IMR-90 (cell line): Measurements from ENCODE around the gene RNF43. TPM values are rescaled to one million over a fixed set of nuclear protein-coding genes. Genes with fewer than 3 reads are reported as not detected.

Experiments
- ATAC-seq: fragments of 200-7000 bp; cut with Tn5 transposase; 2 replicates; pipeline ENCODE4 v1.9.1; 2020; ENCODE audit warnings: low read depth, mild to moderate bottlenecking, moderate library complexity
- BruUV-seq: library from RNA; stranded (reverse); fragments of 400-500 nt; replicated peaks from 2 replicates; lab custom pipeline; 2021; lab: Mats Ljungman, UMichigan
- CTCF ChIA-PET: fragments of 300-600 bp; formaldehyde crosslinking; extraction: SDS; loops from one replicate; lab custom pipeline; 2021; ENCODE audit warnings: antibody characterized with exemption; lab: Yijun Ruan, JAX
- POLR2A ChIA-PET: fragments of 300-600 bp; sonication (Branson Sonifier 250); formaldehyde crosslinking; loops from one replicate; lab custom pipeline; 2022; ENCODE audit warnings: antibody characterized with exemption; ENCODE audit not compliant: unreplicated experiment; lab: Charles Lee
- DNase-seq: peaks from one replicate; pipeline ENCODE4 v3.0.0; 2013
- H2AFZ ChIP-seq: replicated peaks from 2 replicates; pipeline ENCODE3; 2013; ENCODE audit warnings: low read length, mild to moderate bottlenecking; ENCODE audit not compliant: poor library complexity
- H2AK5ac ChIP-seq: 2 replicates; pipeline ENCODE4 v1.6.1; 2013; ENCODE audit warnings: low read depth, low read length, inconsistent platforms
- H2AK9ac ChIP-seq: replicated peaks from 2 replicates; pipeline ENCODE3; 2013; ENCODE audit warnings: mild to moderate bottlenecking, low read depth, low read length, moderate library complexity; ENCODE audit not compliant: poor library complexity
- H2BK120ac ChIP-seq: 2 replicates; pipeline ENCODE4 v1.6.1; 2013; ENCODE audit warnings: low read depth, low read length, inconsistent platforms
- H2BK15ac ChIP-seq: 3 replicates; pipeline ENCODE4 v1.6.1; 2013; ENCODE audit warnings: low read depth, low read length, inconsistent platforms
- H2BK20ac ChIP-seq: 2 replicates; pipeline ENCODE4 v1.6.1; 2013; ENCODE audit warnings: low read depth, mild to moderate bottlenecking, inconsistent platforms, low read length, moderate library complexity
- H2BK5ac ChIP-seq: 2 replicates; pipeline ENCODE4 v1.6.1; 2013; ENCODE audit warnings: mild to moderate bottlenecking, low read depth, low read length, inconsistent platforms; ENCODE audit not compliant: poor library complexity, severe bottlenecking
- H3K14ac ChIP-seq: replicated peaks from 2 replicates; pipeline ENCODE4 v1.6.1; 2013; ENCODE audit warnings: low read depth, low read length, inconsistent platforms
- H3K18ac ChIP-seq: 2 replicates; pipeline ENCODE4 v1.6.1; 2013; ENCODE audit warnings: low read depth, low read length, control low read depth
- H3K23ac ChIP-seq: 2 replicates; pipeline ENCODE4 v1.6.1; 2013; ENCODE audit warnings: low read depth, low read length, inconsistent platforms
- H3K27ac ChIP-seq: 2 replicates; pipeline ENCODE4 v1.5.1; 2013; ENCODE audit warnings: mild to moderate bottlenecking, control low read depth, low read length; ENCODE audit not compliant: insufficient read depth
- H3K27me3 ChIP-seq: 2 replicates; pipeline ENCODE4 v1.6.1; 2013; ENCODE audit warnings: low read length; ENCODE audit not compliant: control insufficient read depth, insufficient read depth
- H3K36me3 ChIP-seq: 2 replicates; pipeline ENCODE4 v1.6.1; 2013; ENCODE audit warnings: low read length, mixed read lengths; ENCODE audit not compliant: control insufficient read depth, insufficient read depth
- H3K4ac ChIP-seq: 2 replicates; pipeline ENCODE4 v1.6.1; 2013; ENCODE audit warnings: low read depth, low read length, inconsistent platforms
- H3K4me1 ChIP-seq: 2 replicates; pipeline ENCODE4 v1.6.1; 2013; ENCODE audit warnings: low read length, mixed read lengths; ENCODE audit not compliant: control insufficient read depth, insufficient read depth
- H3K4me2 ChIP-seq: 2 replicates; pipeline ENCODE4 v1.6.1; 2013; ENCODE audit warnings: low read depth, mild to moderate bottlenecking, control low read depth, low read length, moderate library complexity
- H3K4me3 ChIP-seq: 2 replicates; pipeline ENCODE4 v1.5.1; 2013; ENCODE audit warnings: low read depth, mild to moderate bottlenecking, control low read depth, low read length, moderate library complexity; ENCODE audit not compliant: insufficient read depth
- H3K56ac ChIP-seq: 2 replicates; pipeline ENCODE4 v1.6.1; 2013; ENCODE audit warnings: low read length, inconsistent platforms; ENCODE audit not compliant: insufficient read depth; ENCODE audit errors: extremely low read depth
- H3K79me1 ChIP-seq, 2 experiments: 2 replicates each; pipeline ENCODE4 v1.6.1; 2013; ENCODE audit warnings: low read length in 2 of 2, inconsistent platforms in 1 of 2, low read depth in 1 of 2
- H3K9ac ChIP-seq: 2 replicates; pipeline ENCODE4 v1.6.1; 2013; ENCODE audit warnings: low read depth, low read length, control low read depth
- H3K9me1 ChIP-seq: 2 replicates; pipeline ENCODE4 v1.6.1; 2013; ENCODE audit warnings: low read length, inconsistent platforms; ENCODE audit not compliant: insufficient read depth
- H3K9me3 ChIP-seq: 2 replicates; pipeline ENCODE4 v1.6.1; 2013; ENCODE audit warnings: low read length; ENCODE audit not compliant: control insufficient read depth, insufficient read depth
- H4K20me1 ChIP-seq: 2 replicates; pipeline ENCODE4 v1.6.1; 2013; ENCODE audit warnings: low read length, inconsistent platforms; ENCODE audit not compliant: insufficient read depth
- H4K5ac ChIP-seq: 2 replicates; pipeline ENCODE4 v1.6.1; 2013; ENCODE audit warnings: mild to moderate bottlenecking, low read depth, low read length, control low read depth
- H4K8ac ChIP-seq, 2 experiments: 2 replicates each; pipeline ENCODE4 v1.6.1; 2013; ENCODE audit warnings: low read depth in 2 of 2, low read length in 2 of 2, control low read depth in 1 of 2, inconsistent platforms in 1 of 2
- H4K91ac ChIP-seq: 2 replicates; pipeline ENCODE4 v1.6.1; 2013; ENCODE audit warnings: low read depth, low read length, inconsistent platforms; ENCODE audit not compliant: insufficient read depth
- BHLHE40 ChIP-seq: fragments of 150-350 bp; IDR thresholded peaks from 2 replicates; pipeline ENCODE4 v1.6.1; 2016; ENCODE audit warnings: mild to moderate bottlenecking, low read depth, low read length
- CEBPB ChIP-seq: IDR thresholded peaks from 2 replicates; pipeline ENCODE4 v1.6.1; 2012; ENCODE audit warnings: low read depth, low read length, improper control_type of control experiment
- CHD1 ChIP-seq: IDR thresholded peaks from 2 replicates; pipeline ENCODE4 v1.6.1; 2012; ENCODE audit warnings: low read depth, low read length, improper control_type of control experiment
- ELK1 ChIP-seq: fragments of 150-350 bp; IDR thresholded peaks from 2 replicates; pipeline ENCODE4 v1.6.1; 2016; ENCODE audit warnings: low read depth, mild to moderate bottlenecking, low read length, moderate library complexity, borderline replicate concordance
- FOS ChIP-seq: fragments of 150-350 bp; IDR thresholded peaks from 2 replicates; pipeline ENCODE4 v1.6.1; 2016; ENCODE audit warnings: low read depth, low read length
- MAFK ChIP-seq: IDR thresholded peaks from 2 replicates; pipeline ENCODE4 v1.6.1; 2012; ENCODE audit warnings: low read depth, low read length, improper control_type of control experiment
- MAZ ChIP-seq: IDR thresholded peaks from 2 replicates; pipeline ENCODE4 v1.6.1; 2012; ENCODE audit warnings: low read depth, mild to moderate bottlenecking, low read length, improper control_type of control experiment, moderate library complexity, borderline replicate concordance
- MXI1 ChIP-seq: IDR thresholded peaks from 2 replicates; pipeline ENCODE4 v1.6.1; 2012; ENCODE audit warnings: low read depth, mild to moderate bottlenecking, low read length, moderate library complexity, borderline replicate concordance
- NFE2L2 ChIP-seq: fragments of 150-350 bp; IDR thresholded peaks from 2 replicates; pipeline ENCODE4 v1.6.1; 2016; ENCODE audit warnings: low read depth, mild to moderate bottlenecking, low read length
- POLR2A ChIP-seq: IDR thresholded peaks from 2 replicates; pipeline ENCODE4 v1.6.1; 2012; ENCODE audit warnings: mild to moderate bottlenecking, low read depth, low read length
- RAD21 ChIP-seq: IDR thresholded peaks from 2 replicates; pipeline ENCODE4 v1.6.1; 2012; ENCODE audit warnings: low read length, improper control_type of control experiment
- RCOR1 ChIP-seq: IDR thresholded peaks from 2 replicates; pipeline ENCODE4 v1.6.1; 2012; ENCODE audit warnings: mild to moderate bottlenecking, low read length, improper control_type of control experiment; ENCODE audit not compliant: insufficient replicate concordance
- RFX5 ChIP-seq: IDR thresholded peaks from 2 replicates; pipeline ENCODE4 v1.8.0; 2012; ENCODE audit warnings: low read depth, mild to moderate bottlenecking, low read length, moderate library complexity
- SMC3 ChIP-seq: fragments of 150-350 bp; IDR thresholded peaks from 2 replicates; pipeline ENCODE4 v1.6.1; 2016; ENCODE audit warnings: low read depth, mild to moderate bottlenecking, antibody characterized with exemption, low read length, moderate library complexity
- USF2 ChIP-seq: fragments of 150-350 bp; IDR thresholded peaks from 2 replicates; pipeline ENCODE4 v1.6.1; 2017; ENCODE audit warnings: mild to moderate bottlenecking, antibody characterized with exemption, low read length, low read depth
- WGBS, 2 experiments: methylation state at CpG; one replicate each; pipeline versions ENCODE4 v1.1.5 to v1.1.7; 2013; ENCODE audit warnings: missing lambda C conversion rate in 2 of 2; ENCODE audit not compliant: insufficient read length in 1 of 2; ENCODE audit errors: extremely low coverage in 2 of 2; 5-methylcytosine and 5-hydroxymethylcytosine counted together
- dilution Hi-C: fragments of 300-500 bp; cut with HindIII; formaldehyde crosslinking; loops from one replicate; pipeline ENCODE4 v1.14.3; 2018; ENCODE audit warnings: low sequenced_read_pairs; ENCODE audit not compliant: unreplicated experiment
- in situ Hi-C: fragments of 300-500 bp; cut with MboI; formaldehyde crosslinking; loops from 3 replicates; pipeline ENCODE4 v1.14.3; 2019; ENCODE audit warnings: low sequenced_read_pairs, inconsistent platforms, mixed read lengths
- intact Hi-C: fragments of 100-400 bp; cut with micrococcal nuclease; formaldehyde crosslinking; loops from 2 replicates; pipeline ENCODE4 v1.10.0; 2022
- polyA plus RNA-seq, 3 experiments: library from polyadenylated mRNA; depleted of rRNA; stranded (reverse); fragments of >200 nt; gene quantifications; 2 replicates each; pipeline ENCODE4 v1.2.3, GENCODE V29; 2012; ENCODE audit warnings: low replicate concordance in 1 of 3
- total RNA-seq: library from RNA; depleted of rRNA; stranded (reverse); fragments of >200 nt; gene quantifications from 2 replicates; pipeline ENCODE4 v1.2.3, GENCODE V29; 2012
- TF ChIP-seq, protein P1 (sequence below): conservative IDR thresholded peaks from 2 replicates; pipeline ENCODE4 v1.5.1; 2012; ENCODE audit warnings: mild to moderate bottlenecking, low read depth, low read length, improper control_type of control experiment

RNF43 gene
- total and polyA plus RNA-seq, 2 of the 4 experiments (the other 2 are of a cell fraction): under 0.01 TPM; not detected in 1

- intact Hi-C loops: no loop called here
- no peak overlapping the region for H3K9ac ChIP-seq
- H2AFZ ChIP-seq: no peak overlapping the region
- no peak overlapping the region for H4K8ac ChIP-seq
- no peaks in the 10 kb centered on the region for H3K9me3 ChIP-seq
- TF ChIP-seq MXI1 (no peak), USF2 (no peak), MAZ (no peak), BHLHE40 (no peak), NFE2L2 (no peak), CHD1 (no peak), CEBPB (no peak), MAFK (no peak), RFX5 (no peak), RCOR1 (no peak), SMC3 (no peak), RAD21 (no peak), FOS (no peak), ELK1 (no peak), POLR2A (no peak)
- TF ChIP-seq, protein P1, sequence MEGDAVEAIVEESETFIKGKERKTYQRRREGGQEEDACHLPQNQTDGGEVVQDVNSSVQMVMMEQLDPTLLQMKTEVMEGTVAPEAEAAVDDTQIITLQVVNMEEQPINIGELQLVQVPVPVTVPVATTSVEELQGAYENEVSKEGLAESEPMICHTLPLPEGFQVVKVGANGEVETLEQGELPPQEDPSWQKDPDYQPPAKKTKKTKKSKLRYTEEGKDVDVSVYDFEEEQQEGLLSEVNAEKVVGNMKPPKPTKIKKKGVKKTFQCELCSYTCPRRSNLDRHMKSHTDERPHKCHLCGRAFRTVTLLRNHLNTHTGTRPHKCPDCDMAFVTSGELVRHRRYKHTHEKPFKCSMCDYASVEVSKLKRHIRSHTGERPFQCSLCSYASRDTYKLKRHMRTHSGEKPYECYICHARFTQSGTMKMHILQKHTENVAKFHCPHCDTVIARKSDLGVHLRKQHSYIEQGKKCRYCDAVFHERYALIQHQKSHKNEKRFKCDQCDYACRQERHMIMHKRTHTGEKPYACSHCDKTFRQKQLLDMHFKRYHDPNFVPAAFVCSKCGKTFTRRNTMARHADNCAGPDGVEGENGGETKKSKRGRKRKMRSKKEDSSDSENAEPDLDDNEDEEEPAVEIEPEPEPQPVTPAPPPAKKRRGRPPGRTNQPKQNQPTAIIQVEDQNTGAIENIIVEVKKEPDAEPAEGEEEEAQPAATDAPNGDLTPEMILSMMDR: no peak
- H2AK5ac ChIP-seq: no peak overlapping the region
- no peaks in the 10 kb centered on the region for H3K79me1 ChIP-seq
- CTCF ChIA-PET: no interaction called here
- no peaks in the 10 kb centered on the region for H3K4me1 ChIP-seq
- no peak overlapping the region for H3K18ac ChIP-seq
- no peaks in the 10 kb centered on the region for H3K9me1 ChIP-seq
- H2BK5ac ChIP-seq: no peak overlapping the region
- POLR2A ChIA-PET: no interaction called here
- no peak overlapping the region for H3K4me2 ChIP-seq
- no TSS peak for BruUV-seq
- H4K5ac ChIP-seq: no peak overlapping the region
- dilution Hi-C loops: no loop called here
- no peak overlapping the region for H3K56ac ChIP-seq
- no peak overlapping the region for H2BK20ac ChIP-seq
- no peak for ATAC-seq
- peaks cover 23% of the 10 kb centered on the region for H3K27me3 ChIP-seq
- no peak for DNase-seq
- no peak overlapping the region for H3K23ac ChIP-seq
- H3K36me3 ChIP-seq: no peaks in the 10 kb centered on the region
- in situ Hi-C loops: no loop called here
- H3K4me3 ChIP-seq: no peak overlapping the region
- no peak overlapping the region for H2BK15ac ChIP-seq
- no peak overlapping the region for H3K4ac ChIP-seq
- no peaks in the 10 kb centered on the region for H4K20me1 ChIP-seq
- H4K91ac ChIP-seq: no peak overlapping the region
- H2AK9ac ChIP-seq: no peak overlapping the region
- no peak overlapping the region for H3K14ac ChIP-seq
- H2BK120ac ChIP-seq: no peak overlapping the region
- WGBS, 2 experiments: no CpG with 5 or more reads among the region's 8 CpGs
- H3K27ac ChIP-seq: no peak overlapping the region
Observed at GRCh38 chr17:58378733-58379510, 38.4 kb downstream of the RNF43 start.
